DMS153 (cell line): ENCODE results near the gene GPR146.
"Not testable (repeated sequence)": the region's sequence is repeated elsewhere in the genome, so short reads cannot be mapped to it uniquely, and the experiment has no call there.

Experiments used
- DNase-seq: peaks from one replicate; lab custom pipeline; 2025; lab: John Stamatoyannopoulos, UW

GPR146 gene

DNA sequence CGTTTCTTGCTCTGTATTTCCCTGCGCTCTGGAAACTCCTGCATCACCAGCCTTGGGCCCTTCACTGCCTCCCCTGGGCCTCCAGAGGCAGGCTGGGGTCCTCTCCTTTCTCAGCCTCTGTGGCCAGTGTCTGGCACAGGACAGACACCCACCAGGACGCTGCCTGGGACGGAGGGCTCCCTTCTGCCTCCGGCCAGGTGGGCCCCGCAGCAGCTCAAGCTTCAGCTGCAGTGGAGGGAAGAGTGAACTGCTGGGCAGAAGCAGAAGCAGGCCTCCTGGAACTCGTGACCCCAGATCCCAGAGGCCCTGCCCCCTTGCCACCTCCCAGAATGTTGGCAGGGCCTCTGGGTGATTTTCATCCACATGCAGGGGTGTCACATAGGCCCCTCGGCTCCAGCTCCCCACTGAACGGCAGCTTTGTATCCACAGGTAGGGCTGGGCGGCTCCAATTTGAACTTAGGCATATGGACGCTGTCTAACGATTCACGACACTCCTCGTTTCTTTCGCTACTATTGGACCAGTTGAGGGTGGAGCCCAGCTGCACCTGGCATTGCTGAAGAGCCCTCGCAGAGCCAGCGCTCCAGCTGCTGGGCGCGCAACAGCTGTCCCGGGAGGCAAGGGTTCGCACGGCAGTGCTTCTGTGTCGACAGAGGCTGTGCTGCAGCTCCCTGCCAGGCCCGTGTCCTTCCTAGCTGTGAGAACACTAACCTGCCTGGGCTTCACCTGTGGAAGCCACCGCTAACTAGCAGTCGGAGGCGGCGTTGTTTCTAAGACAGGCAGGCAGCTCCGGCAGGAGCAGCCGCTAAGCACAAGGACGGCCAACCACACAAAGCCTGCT lies 18.4 kb upstream of the GPR146 start:
- peak; percentile 93 for DNase-seq

DNA sequence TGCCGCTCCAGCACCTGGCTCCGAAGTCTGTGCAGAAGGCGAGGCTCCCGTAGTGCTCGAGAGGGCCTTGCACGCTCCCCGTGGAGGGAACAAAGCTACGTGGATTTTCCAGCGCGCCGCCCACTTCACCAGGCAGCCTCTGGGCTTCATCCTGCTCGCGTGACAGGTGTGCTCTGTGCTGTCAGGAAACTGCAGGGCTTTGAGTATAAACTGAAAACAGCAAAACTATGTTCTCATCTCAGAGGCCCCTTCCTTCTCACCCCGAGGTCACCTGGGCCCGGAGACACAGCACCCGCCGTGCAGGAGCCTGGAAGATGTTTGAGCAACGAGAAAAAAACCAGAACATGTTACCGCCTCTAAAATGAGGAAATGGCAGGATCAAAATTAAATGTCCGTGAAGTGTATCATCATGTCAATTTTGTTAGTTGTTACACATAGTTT lies 17.6 kb upstream of the GPR146 start:
- no peak for DNase-seq

DNA sequence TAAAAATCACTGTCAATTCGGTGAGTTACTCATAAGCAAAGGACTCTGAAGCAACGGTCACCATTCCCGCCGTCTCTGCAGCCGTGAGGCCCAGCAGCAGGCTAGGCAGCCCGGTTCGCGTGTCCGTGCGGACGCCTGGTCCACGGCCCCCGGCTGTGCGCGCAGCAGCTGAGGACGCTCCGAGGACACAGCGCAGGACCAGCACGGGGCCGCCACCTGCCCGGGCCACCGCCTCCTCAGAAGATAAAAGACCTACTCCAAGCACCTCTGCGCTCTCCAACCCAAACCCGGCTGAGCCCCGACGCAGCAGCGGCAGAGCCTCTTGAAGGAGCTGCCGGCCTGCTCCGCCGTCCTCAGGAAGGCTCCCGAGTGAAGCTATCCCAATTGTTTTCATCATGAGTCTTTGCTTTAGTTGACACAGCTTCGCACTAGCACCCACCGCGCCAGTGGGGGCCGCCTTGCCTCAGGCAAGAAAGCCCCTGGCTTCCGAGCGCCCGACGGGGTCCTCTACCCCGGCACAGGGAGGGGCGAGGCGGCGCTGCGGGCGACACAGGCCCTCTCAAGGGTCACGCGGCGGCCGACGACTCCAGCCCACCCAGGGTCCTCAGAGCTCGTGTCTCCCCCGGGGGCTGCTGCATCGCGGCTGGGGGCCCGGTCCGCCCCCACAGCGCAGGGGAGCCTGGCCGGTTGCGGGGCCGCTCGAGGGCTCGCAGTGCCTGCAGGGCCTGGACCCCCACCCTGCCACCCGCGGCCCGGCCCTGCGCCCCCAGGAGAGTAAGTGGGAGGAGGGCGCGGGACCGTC lies 16.9 kb upstream of the GPR146 start:
- no peak for DNase-seq

DNA sequence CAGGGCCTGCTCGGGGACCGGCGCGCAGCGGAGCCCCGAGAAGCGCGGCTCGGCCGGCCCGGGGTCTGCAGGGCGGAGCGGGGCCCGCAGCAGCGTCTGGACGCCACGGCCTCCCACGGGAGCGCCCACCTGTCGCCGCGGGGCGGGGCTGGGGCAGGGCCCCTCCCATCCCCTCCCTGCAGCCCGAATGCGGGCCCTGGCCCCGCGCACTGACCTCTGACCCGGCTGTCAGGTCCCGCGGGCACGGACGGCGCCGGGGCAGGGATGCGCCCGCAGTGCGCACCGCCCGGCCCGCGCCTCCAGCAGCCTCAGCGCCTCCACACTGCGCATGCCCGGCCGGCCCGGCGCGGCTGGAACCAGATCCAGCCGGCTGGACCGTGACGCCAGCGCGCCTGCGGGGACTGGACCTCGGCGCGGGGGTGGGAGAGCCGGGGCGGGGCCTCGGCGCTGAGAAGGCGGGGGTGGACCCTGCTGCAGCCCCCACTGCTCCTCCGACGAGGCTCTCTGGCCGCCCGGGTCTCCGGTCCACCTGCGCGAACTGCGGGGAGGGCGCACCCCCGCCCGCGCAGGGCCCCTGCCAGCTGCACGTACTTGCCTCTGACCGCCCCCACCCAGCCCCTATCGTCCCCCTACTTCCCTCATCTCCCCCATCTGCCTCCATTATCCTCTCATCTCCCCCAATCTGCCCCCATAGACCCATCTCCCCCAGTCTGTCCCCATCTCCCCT lies 16.1 kb upstream of the GPR146 start:
- peak; percentile 64 for DNase-seq

DNA sequence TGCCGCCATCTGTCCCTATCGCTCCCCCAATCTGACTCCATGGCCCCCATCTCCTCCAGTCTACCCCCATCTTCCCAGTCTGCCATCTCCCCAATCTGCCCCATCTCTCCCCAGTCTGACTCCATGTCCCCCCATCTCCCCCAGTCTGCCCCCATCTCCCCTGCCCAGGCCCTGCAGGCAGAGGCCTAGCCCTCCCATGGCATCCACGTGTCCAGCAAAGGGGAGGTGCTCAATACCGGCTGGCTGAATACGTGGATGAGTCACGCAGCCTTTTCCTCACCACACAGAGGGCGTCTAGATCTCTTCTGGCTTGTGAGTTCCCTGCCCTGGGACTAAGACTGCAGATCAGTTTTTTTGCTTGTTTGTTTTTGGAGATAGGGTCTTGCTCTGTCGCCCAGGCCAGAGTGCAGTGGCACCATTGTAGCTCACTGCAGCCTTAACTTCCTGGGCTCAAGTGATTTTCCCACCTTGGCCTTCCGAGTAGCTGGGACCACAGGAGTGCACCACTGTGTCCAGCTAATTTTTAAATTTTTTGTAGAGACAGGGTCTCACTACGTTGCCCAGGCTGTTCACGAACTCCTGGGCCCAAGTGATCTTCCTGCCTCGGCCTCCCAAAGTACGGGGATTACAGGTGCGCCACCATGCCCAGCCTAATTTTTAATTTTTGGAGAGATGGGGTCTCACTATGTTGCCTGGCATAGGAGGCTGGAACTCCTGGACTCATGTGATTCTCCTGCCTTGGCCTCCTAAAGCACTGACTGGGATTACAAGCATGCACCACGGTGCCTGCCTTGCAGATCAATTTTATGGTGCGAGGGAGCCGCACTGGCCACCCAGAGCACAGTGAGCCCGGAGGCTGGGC lies 15.3 kb upstream of the GPR146 start:
- DNase-seq = peak; percentile 66

DNA sequence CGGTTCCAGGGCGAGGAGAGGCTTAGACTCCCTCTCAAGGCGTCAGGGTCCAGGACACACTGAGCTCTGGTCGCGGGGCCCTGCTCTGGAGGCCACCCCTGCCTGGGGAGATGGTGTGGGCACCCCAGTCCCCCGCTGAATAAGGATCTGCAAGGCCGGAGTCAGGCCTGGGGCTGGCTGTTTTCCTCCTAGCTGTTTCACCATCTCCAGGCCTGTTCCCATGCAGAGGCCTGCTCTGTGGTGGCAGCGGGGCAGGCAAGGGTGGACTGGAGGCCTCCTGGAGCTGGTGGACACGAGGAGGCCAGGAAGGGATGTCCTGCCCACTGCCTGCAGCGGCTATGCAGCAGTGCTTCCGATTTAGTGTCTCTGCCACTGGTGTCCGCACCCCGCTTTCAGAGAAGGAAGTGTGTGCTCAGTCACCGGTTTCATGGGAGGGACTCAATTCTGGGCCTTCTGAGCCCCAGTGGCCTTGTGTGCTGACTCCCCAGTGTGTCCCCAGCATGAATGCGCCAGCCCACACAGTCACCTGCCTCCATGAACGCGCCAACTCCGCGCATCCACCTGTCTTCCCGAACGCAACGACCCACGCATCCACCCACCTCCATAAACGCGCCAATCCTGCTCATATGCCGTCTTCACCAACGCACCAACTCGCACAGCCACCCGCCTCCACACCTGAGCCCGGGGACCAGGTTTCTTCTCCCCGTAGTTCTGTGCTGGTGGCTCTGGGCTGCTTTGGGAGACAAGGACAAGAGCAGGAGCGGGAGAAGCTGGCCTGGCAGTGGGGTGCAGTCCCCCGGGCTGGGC lies 14.5 kb upstream of the GPR146 start:
- DNase-seq = no peak

DNA sequence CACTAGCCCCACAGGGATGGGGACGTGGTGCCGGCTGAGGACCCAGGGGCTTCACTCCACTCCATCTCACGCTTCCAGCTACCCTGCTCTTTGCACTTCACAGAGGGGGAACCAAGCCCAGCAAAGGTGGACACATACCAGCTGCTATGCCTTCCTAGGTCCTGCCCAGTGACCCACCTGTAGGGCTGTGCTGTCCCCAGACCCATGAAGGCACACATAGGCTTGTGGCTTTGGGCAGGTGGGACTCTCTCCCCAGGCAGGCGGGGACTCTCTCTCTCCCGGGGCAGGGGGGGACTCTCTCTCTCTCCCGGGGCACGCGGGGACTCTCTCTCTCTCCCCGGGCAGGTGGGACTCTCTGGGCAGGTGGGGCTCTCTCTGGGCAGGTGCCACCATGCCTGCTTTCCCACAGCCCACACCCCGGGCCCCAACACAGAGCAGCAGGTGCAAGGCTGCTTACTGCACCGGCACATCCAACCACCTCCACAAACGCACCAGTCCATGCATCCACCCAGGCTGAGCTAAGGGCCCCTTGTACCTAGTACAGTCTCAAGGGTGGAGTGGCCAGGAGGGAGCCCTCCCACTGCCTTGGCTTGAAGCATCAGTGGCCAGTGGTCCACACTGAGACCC lies 13.8 kb upstream of the GPR146 start:
- no peak for DNase-seq

DNA sequence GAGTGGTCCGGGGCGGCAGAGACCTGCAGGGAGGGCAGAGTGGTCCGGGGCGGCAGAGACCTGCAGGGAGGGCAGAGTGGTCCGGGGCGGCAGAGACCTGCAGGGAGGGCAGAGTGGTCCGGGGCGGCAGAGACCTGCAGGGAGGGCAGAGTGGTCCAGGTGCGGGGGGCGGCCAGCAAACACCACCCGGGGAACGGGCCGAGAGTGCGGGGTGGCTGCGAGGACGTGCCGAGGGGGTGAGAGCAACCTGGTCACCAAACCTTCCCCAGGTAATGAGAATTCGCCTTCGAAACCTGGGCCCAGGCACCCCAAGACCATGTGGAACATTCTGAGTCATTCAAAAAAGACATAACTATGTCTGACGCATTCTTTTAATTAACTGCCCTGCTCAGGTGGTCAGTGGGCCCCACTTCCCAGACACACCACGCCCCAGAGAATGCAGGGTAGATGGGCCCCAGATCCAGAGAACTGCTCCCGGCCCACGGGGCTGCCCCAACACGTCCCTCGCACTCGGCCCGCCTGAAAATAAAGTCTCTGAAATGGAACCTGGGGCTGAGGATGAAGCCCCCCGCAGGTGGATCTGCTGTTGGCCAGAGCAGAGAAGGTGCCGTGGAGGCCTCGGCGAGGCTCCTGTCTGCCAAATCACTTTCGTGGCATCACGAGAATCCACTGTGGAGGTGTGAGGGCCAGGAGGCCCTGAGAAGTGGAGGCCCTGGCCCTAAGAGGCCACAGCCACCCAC lies 12.5 kb upstream of the GPR146 start:
- DNase-seq = no peak

DNA sequence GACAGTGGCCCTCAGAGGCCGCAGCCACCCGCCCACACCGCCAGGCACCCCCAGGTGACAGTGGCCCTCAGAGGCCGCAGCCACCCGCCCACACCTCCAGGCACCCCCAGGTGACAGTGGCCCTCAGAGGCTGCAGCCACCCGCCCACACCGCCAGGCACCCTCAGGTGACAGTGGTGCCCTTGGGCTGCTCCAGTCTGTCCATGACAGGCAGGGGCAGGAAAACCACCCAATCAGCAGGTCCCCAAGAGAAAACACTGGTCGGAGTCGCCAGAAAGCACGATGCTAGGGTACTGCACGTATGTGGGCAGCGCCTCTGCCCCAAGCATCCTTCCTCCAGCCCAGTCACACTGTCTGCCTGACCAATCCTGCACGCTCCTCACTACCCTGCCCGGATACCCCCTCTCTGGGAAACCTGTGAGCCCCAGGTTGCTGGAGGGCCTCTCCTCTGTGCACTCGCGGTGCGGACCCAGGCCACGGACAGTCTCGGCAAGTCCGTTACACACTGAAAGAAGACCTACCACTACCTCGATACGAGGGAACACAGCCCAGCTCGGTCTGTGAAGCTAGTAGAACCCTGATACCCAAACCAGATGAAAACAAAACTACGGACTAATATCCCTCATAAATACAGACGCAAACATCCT lies 11.7 kb upstream of the GPR146 start:
- no peak for DNase-seq

DNA sequence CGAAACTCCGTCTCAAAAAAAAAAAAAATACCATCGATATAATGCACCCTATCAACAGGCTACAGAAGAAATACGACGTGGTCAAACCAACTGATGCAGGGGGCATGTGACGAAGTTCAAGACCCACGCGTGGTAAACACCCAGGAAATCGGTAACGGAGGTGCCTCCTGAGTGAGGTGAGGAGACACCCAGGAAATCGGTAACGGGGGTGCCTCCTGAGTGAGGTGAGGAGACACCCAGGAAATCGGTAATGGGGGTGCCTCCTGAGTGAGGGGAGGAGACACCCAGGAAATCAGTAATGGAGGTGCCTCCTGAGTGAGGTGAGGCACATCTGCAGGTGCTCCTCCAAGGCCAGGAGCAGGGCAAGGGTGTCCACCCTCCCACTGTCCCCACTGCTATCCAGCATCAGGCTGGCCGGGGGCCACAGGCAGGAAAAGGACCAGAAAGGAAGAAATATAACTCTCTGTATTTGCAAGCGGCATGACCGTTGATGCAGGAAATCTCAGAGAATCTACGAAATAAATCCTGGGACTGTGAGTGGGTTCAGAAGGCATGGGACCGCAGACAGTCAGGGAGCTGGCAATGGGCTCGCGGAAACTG lies 10.7 kb upstream of the GPR146 start:
- no peak for DNase-seq

DNA sequence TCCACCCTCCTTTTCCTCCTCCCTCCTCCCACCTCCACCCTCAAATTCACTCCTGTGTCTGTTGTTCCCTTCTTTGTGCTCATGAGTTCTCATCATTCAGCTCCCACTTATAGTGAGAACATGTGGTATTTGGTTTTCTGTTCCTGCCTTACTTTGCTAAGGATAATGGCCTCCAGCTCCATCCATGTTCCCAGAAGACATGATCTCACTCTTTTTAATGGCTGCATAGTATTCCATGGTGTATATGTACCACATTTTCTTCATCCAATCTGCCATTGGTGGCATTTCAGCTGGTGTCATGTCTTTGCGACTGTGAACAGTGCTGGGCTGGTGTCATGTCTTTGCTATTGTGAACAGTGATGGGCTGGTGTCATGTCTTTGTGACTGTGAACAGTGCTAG lies 9.6 kb upstream of the GPR146 start:
- DNase-seq = not testable (repeated sequence)

DNA sequence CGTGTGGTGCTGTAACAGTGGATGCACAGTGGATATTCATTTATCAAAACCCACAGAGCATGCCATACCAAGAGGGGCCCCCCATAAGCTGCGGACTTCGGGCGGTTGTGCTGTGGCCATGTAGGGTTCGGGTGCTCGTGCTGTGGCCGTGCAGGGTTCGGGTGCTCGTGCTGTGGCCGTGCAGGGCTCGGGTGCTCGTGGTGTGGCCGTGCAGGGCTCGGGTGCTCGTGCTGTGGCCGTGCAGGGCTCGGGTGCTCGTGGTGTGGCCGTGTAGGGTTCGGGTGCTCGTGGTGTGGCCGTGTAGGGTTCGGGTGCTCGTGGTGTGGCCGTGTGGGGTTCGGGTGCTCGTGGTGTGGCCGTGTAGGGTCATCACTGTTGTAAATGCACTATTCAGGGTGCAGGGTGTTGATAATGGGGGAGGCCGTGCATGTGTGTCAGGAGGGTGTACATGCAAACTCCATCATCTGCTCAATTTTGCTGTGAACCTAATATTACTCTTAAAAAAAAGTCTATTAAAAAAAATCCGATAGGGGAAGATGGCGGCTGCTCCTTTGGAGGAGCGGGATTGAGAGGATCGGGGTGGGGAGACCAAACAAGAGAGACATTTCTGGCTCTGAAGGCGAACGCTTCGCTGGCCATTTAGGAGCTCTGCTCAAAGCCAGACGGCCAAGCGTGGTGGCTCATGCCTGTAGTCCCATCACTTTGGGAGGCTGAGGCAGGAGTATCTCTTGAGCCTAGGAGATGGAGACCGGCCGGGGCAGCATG lies 8.0 kb upstream of the GPR146 start:
- DNase-seq = not testable (repeated sequence)

DNA sequence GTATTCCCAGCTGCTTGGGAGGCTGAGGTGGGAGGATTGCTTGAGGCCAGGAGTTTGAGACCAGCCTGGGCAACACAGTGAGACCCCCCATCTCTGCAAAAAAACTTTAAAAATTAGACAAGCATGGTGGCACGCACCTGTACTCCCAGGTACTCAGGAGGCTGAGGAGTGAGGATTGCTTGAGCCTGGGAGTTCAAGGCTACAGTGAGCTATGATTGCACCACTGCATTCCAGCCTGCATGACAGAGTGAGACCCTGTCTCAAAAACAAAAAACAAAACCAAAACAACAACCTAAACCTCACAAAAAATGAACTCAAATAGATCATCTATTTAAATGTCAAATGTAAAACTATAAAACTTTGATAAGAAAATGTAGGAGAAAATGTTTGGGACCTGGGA lies 4.1 kb upstream of the GPR146 start:
- not testable (repeated sequence) for DNase-seq

DNA sequence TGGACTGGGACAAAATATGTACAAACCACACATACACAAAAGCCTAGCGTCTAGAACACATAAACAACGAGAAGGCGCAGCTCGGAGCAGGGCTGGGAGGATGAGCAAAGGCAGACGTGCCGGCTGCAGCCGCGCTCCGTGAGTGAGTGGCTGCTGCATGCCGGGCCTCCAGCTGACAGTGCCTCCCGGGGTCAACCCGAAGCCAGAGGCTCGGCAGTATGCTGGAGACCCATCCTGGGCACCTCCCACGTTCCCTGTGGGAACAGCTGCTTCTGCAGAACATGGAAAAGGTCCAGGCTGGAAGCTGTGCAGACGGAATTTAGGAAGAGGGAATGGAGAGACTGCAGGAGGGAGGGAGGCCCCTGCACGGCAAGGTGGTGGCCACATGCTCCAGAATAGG lies 3.6 kb upstream of the GPR146 start:
- DNase-seq = no peak

DNA sequence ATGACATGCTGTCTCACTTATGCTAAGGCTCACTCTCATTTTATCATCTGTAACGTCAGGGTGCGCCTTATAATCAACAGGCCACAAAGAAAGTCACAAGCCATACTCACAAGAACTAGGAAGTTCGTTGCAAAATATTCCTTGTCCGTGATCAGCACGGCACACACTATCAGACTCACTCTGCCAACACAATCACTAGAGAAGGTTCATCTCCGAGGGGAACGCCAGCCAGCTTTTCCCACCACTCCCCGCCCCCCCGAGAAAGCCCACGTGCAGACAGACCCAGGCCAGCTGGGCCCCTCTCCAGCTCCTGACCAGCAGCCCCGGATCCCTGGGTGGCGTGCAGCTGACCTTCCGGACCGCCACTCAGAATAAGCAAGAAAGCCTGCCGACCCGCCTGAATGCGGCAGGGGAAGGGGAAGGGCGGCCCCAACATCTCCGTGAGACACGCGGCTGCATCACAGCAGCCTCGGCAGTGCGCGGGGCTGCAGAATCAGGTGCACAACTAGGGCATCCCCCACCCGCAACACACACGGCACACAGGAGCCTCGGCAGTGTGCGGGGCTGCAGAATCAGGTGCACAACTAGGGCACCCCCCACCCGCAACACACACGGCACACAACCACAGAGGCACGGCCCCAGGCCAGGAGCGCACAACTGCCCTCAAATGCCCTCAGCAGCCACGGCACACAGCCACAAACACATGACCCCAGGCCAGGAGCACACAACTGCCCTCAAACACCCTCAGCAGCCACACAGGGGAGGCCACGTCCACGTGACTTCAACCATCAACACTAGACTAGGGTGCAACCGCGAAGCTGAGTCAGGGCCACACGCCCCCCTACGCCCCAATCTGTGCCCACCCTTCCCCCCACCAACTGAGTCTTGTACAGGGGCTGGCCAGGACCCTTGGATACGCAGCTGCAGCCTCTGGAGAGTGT lies 2.5 kb upstream of the GPR146 start:
- no peak for DNase-seq

DNA sequence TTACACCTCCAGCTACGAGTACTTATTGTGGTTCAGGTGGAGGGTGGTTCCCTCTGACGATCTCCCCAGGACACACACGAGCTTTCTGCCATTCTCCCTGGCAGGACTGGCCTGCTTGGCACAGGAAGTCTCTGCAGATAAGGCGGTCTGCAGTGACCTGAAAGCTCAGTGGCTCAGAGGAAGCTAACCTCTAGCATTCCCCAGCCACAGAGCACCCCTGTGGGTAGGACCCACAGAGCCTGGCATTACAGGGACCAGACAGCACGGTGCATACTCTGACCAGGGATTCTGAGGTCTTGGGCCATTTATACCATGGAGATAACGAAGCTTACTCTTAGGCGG lies 1.9 kb upstream of the GPR146 start:
- no peak for DNase-seq
